Measurements from ENCODE around the gene METTL24.
"Not testable (repeated sequence)": the region's sequence is repeated elsewhere in the genome, so short reads cannot be mapped to it uniquely, and the experiment has no call there.

Gene METTL24

DNA sequence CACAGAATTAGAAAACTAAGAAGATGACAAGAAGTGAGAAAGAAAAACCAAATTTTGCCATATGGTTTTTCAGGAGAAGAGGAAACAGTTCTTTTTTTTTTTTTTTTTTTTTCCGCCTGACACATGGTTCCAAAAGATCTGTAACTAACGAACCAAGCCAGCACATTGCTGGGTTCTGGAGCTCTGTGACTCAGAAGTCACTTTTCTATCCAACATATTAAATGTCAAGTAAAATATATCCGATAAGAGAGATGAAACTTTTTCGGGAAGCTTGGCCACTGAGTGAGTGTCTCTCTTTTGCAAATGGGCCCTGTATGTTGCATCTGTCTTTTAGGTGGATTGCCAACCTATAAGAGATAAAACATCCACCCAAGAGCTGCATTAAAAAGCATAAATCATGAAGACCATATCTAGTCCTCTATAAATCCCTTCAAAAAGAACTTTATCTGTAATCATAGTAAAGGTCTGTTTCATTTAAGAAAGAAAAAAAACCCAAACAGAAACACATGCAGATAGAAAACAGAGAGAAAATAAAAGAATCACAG lies 4.6 kb downstream of the METTL24 start:
- H3K9me3 Mint-ChIP-seq (ENCODE audit: low read depth), result no peaks in the 10 kb centered on the region
- H3K4me3 Mint-ChIP-seq, result no peak overlapping the region
- H3K4me1 Mint-ChIP-seq (ENCODE audit: low read depth), result peaks cover 17% of the 10 kb centered on the region
- peaks cover 3% of the 10 kb centered on the region for H3K27me3 Mint-ChIP-seq
- no peak overlapping the region for H3K27ac Mint-ChIP-seq
- H3K36me3 Mint-ChIP-seq, result no peaks in the 10 kb centered on the region

DNA sequence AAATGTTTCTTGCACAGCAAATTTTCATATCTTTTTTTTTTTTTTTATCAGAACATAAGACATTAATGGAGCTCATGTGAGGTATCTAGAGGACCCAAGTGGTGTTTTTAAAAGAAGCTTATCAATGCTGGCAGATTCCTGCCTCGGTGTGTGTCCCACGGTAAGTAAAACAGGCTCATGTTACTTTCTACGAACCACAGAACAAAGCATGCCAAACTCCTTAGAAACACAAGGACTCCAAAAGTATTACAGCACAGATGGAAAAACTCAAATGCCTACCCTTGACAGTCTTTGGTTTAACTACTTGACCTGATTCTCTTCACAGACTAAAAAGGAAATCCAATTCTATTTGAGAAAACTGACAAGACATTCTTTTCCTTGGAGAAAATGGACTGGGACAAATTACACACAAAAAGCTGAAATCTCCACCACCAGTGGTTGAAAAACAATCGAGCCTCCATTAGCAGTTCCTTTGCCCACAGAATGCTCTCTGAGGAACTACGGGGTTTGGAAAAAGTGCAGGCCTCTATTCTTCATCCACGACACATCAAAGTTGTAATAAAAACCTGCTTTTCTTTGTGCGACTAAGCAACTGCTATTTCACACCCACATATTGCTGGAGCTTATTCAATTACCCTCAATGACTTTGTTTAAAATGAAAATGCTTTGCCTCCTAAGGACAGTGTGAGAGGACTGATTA lies 5.4 kb downstream of the METTL24 start:
- H3K27ac Mint-ChIP-seq, result no peak overlapping the region
- no peaks in the 10 kb centered on the region for H3K36me3 Mint-ChIP-seq
- peaks cover 16% of the 10 kb centered on the region for H3K4me1 Mint-ChIP-seq (ENCODE audit: low read depth)
- H3K9me3 Mint-ChIP-seq (ENCODE audit: low read depth), result no peaks in the 10 kb centered on the region
- peaks cover 3% of the 10 kb centered on the region for H3K27me3 Mint-ChIP-seq
- no peak overlapping the region for H3K4me3 Mint-ChIP-seq

DNA sequence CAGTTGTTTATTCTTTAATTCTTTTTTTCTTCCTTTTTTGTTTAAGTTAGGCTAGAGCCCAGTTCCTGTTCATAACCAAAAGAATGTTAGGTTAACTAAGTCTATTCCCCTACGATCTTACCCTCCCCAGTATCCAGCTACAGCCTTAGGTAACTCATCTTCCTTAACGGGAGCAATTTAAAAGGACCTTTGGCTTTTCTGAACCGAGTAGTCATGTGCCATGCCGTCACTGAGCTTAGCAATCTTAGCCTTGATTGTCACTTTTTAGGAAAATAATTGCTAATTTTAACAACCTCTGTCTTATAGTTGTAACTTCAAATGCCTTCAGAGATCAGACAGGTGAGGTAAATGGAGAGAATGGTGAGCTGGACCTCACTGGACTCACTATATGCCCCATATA lies 6.2 kb downstream of the METTL24 start:
- H3K27me3 Mint-ChIP-seq, result peaks cover 3% of the 10 kb centered on the region
- no peak overlapping the region for H3K4me3 Mint-ChIP-seq
- H3K4me1 Mint-ChIP-seq (ENCODE audit: low read depth), result peaks cover 9% of the 10 kb centered on the region
- H3K9me3 Mint-ChIP-seq (ENCODE audit: low read depth), result no peaks in the 10 kb centered on the region
- no peak overlapping the region for H3K27ac Mint-ChIP-seq
- H3K36me3 Mint-ChIP-seq, result no peaks in the 10 kb centered on the region

DNA sequence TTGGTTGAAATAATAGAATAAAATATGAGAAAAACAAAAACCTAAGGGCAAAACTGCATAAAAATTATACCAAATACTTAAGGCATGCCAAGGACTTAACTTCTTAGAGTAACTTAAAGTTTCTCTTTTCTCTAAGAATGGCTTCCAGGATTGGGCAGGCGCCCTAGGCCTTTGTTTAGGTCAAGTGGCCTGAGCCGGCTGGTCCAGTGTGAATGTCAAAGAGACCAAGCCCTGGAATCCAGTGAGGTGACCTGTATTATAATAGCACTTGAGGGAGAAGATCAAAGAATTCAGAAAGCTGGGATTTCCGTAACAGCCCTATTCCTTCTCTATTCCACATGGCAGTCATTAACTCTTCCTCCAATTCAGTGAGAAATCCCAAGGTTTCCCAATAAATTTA lies 6.6 kb downstream of the METTL24 start:
- H3K27me3 Mint-ChIP-seq, result peaks cover 3% of the 10 kb centered on the region
- no peaks in the 10 kb centered on the region for H3K36me3 Mint-ChIP-seq
- no peak overlapping the region for H3K4me3 Mint-ChIP-seq
- H3K27ac Mint-ChIP-seq, result no peak overlapping the region
- no peaks in the 10 kb centered on the region for H3K9me3 Mint-ChIP-seq (ENCODE audit: low read depth)
- peaks cover 5% of the 10 kb centered on the region for H3K4me1 Mint-ChIP-seq (ENCODE audit: low read depth)

DNA sequence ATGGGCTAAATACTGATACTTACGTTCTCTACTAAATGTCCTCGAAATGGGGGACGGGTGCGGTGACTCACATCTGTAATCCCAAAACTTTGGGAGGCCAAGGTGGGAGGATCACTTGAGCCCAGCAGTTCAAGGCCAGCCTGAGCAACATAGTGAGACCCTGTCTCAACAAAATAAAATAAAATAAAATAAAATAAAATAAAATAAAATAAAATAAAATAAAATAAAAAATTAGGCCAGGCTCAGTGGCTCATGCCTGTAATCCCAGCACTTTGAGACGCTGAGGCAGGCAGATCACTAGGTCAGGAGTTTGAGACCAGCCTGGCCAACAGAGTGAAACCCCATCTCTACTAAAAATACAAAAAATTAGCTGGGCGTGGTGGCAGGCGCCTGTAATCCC lies 7.6 kb downstream of the METTL24 start:
- H3K27ac Mint-ChIP-seq; H3K27me3 Mint-ChIP-seq; H3K36me3 Mint-ChIP-seq; H3K4me3 Mint-ChIP-seq; H3K9me3 Mint-ChIP-seq (ENCODE audit: low read depth); H3K4me1 Mint-ChIP-seq (ENCODE audit: low read depth): not testable (repeated sequence)

DNA sequence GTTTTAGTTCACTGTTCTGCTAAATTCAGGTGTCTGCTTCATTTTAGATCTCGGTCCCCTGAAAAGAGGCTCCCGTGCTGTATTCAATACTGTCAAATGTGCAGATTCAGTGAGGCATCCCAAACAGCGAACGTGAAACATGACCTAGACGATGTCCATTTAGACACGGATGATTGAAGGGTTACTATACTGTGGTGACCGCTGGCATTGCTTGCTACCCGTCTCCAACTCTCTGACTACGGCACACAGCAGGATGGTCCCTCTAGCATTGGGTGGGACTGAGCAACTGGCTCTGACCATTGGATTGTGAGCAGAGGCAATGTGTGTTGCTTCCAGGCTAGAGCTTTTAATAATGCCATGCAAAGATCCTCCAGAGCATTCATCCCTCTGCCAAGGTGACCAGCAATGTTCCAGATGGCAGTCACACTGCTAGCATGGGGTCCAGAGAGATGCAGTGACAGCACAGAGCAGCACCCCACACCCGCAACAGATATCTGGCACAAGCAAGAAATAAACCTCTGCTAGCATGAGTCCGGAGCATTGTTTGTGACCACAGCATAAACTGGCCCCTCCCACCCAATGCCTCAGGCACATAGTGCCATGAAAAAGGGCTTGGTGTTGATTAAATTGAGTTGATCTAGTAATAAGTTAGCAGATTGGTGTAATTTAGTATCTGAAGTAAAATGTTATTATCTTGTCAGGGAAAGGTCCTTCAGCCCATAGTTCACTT lies 9.0 kb downstream of the METTL24 start:
- H3K27me3 Mint-ChIP-seq, result no peaks in the 10 kb centered on the region
- no peaks in the 10 kb centered on the region for H3K36me3 Mint-ChIP-seq
- H3K27ac Mint-ChIP-seq, result no peak overlapping the region
- H3K9me3 Mint-ChIP-seq (ENCODE audit: low read depth), result no peaks in the 10 kb centered on the region
- no peak overlapping the region for H3K4me3 Mint-ChIP-seq
- H3K4me1 Mint-ChIP-seq (ENCODE audit: low read depth), result no peaks in the 10 kb centered on the region

DNA sequence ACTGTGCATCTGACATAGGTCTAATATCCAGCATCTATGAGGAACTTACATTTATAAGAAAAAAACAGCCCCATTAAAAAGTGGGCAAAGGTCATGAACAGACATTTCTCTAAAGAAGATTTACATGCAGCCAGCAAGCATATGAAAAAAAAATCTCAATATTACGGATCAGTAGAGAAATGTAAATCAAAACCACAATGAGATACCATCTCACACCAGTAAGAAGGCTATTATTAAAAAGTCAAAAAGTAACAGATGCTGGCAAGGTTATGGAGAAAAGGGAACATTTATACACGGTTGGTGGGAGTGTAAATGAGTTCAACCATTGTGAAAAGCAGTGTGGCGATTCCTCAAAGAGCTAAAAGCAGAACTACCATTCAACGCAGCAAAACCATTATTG lies 13.1 kb downstream of the METTL24 start:
- no peaks in the 10 kb centered on the region for H3K36me3 Mint-ChIP-seq
- no peak overlapping the region for H3K4me3 Mint-ChIP-seq
- no peaks in the 10 kb centered on the region for H3K4me1 Mint-ChIP-seq (ENCODE audit: low read depth)
- no peak overlapping the region for H3K27ac Mint-ChIP-seq
- no peaks in the 10 kb centered on the region for H3K9me3 Mint-ChIP-seq (ENCODE audit: low read depth)
- no peaks in the 10 kb centered on the region for H3K27me3 Mint-ChIP-seq

DNA sequence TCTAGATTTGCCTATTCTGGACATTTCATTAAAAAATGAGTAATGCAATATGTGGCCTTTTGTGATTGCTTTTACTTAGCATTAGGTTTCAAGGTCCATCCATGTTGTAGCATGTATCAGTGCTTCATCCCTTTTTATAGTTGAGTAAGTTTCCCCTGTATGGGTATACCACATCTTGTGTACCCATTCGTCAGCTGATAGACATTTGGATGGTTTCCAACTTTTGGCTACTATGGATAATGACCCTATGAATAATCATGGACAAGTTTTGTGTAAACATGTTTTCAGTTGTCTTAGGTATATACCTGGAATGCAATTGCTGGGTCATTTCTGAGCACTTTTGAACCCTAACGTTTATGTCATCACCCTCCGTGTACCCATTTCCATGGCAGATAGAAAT lies 15.4 kb downstream of the METTL24 start:
- Mint-ChIP-seq H3K36me3 (no peaks in the 10 kb centered on the region), H3K4me1 (ENCODE audit: low read depth) (no peaks in the 10 kb centered on the region), H3K9me3 (ENCODE audit: low read depth) (no peaks in the 10 kb centered on the region)

DNA sequence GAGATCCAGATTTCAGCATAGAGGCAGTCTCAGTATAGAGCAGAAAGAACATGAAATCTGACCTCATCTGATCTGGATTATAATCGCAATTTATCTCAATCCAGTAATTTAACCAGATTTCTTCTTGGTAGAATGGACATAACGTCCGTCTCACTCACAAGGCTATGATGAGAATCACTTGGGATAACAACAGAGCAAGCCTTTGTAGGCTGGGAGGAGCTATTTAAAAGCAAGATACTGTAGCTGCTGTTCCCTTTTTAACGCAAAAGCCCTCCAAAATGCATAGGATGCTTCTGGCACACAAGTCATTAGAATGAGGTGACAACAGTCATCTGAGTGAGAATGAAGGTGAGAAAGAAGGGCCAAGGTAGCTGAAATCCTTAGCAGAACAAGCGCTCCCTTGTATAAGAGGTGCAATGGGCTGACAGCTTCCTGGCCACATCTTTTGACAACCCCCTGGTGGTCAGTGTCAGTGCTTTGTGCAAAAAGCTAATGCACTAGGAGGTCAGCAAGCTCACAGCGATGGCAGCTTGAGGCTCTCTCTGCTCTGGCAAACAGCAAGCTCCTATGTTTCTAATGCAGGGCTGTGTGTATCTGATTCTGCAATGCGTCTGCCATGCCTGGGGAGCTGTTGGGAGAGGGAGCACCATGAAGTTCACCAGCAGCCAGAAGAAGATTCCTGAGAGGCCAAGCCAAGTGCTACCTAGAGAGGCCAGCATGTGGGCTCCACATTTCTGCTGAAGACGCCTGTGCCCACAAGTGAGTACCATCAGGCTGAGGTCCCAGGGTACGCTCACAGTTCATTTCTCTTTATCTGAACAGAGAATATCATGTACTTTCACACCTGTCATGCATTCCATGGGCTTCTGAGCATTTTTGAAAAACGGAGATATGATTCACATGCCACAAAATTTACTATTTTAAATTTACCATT lies 16.2 kb downstream of the METTL24 start:
- no peak overlapping the region for H3K27ac Mint-ChIP-seq
- no peak overlapping the region for H3K4me3 Mint-ChIP-seq
- no peaks in the 10 kb centered on the region for H3K9me3 Mint-ChIP-seq (ENCODE audit: low read depth)
- no peaks in the 10 kb centered on the region for H3K4me1 Mint-ChIP-seq (ENCODE audit: low read depth)
- H3K36me3 Mint-ChIP-seq, result no peaks in the 10 kb centered on the region
- no peaks in the 10 kb centered on the region for H3K27me3 Mint-ChIP-seq

More for the DNA sequence above, 15.4 kb downstream of the METTL24 start:
- Mint-ChIP-seq H3K27ac (no peak overlapping the region), H3K4me3 (no peak overlapping the region), H3K27me3 (no peaks in the 10 kb centered on the region)

DNA sequence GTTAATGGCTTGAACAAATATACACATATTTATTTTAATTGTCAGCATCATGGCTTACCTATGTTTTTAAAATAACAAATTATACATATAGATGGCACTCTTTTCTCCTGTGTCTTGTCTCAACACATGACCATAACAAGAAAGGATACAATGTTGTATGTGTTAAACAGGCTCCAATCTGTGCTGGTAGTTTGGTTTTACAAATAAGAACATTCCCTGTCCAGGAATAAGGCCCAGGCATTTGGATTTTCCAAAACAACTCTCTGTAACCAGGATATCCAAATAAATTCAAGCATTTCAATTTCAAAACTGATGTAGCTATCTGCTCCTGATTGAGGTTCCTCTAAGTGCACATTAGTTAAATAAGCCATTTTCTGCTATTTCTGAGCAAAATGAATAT lies 17.1 kb downstream of the METTL24 start:
- no peak overlapping the region for H3K4me3 Mint-ChIP-seq
- H3K36me3 Mint-ChIP-seq, result no peaks in the 10 kb centered on the region
- H3K27me3 Mint-ChIP-seq, result no peaks in the 10 kb centered on the region
- H3K4me1 Mint-ChIP-seq (ENCODE audit: low read depth), result no peaks in the 10 kb centered on the region
- H3K9me3 Mint-ChIP-seq (ENCODE audit: low read depth), result no peaks in the 10 kb centered on the region
- H3K27ac Mint-ChIP-seq, result no peak overlapping the region

DNA sequence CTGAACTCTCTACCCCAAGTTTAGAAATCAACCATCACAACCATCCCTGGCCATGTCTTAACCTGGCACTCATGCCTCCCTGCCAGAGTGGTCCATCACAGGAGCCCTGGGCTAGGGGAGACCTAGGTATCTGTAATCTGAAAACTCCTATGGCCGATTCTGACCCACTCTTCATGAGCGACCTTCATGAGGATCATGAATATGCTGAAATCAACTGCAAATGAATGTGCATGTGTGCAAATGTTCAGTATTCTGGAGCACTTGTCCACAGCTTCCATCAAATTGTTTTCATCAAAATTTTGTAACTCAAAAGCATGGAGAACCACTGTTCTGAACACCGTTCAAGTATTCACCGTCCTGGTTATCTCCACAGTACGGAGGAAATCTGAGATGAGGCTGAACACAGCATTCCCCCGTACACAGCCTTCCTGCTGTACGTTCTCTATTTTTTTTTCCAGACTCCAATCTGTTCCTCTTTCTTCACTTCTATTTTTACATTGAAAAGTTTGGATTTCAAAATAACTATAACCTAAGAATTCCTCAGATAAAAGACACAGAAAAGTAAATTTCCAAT lies 17.7 kb downstream of the METTL24 start:
- H3K36me3 Mint-ChIP-seq, result no peaks in the 10 kb centered on the region
- no peaks in the 10 kb centered on the region for H3K27me3 Mint-ChIP-seq
- no peak overlapping the region for H3K4me3 Mint-ChIP-seq
- H3K9me3 Mint-ChIP-seq (ENCODE audit: low read depth), result no peaks in the 10 kb centered on the region
- H3K27ac Mint-ChIP-seq, result no peak overlapping the region
- H3K4me1 Mint-ChIP-seq (ENCODE audit: low read depth), result no peaks in the 10 kb centered on the region

DNA sequence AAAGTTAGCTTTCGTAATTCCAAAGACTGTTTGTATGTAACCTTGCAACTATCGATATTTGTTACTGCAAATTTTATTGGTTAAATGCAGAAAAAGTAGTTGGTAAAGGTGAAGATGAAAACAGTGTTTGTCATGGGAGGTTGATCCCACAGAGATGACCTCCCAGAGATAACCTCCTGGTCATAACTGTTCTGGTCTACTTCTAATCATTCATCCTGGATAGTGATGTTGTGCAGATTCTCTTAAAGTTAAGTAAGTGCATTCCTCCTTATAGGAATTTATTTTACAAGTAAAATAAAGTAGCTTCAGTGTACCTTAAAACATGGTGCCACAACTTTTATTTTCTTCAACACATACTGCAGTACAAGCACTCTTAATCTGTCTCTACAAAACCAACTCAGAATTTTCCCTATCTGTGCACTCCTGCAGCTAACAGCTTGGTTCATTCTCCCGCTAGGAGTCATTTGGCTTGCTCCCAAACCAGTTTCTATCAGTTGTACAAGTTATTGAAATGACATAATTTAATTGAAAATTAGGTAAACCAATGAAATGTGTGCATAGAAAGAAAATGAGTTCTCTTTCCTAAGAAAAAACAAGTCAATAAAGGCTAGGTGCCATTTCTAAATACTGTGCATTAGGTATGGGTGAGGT lies 19.2 kb downstream of the METTL24 start:
- peaks cover 9% of the 10 kb centered on the region for H3K4me1 Mint-ChIP-seq (ENCODE audit: low read depth)
- H3K36me3 Mint-ChIP-seq, result no peaks in the 10 kb centered on the region
- H3K27me3 Mint-ChIP-seq, result no peaks in the 10 kb centered on the region
- H3K4me3 Mint-ChIP-seq, result no peak overlapping the region
- H3K27ac Mint-ChIP-seq, result no peak overlapping the region
- H3K9me3 Mint-ChIP-seq (ENCODE audit: low read depth), result no peaks in the 10 kb centered on the region

DNA sequence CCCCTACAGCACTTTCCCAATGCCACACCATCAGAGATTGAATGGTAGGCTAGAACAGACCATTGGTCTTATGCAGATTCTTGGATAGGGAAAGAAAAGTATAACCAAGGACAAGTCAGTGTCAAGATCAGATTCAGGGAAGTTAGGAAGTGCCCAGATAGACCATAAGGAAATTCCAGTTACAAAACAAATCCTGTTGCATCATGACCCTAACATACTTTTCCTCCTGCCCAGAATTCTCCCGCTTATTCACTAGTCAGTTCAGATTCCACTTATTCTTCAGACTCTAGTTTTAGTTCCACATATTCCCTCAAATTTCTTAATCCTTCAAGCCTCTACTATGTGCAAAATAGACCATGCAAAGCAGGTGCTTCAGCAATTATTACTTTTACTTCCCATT lies 20.7 kb downstream of the METTL24 start:
- H3K9me3 Mint-ChIP-seq (ENCODE audit: low read depth), result no peaks in the 10 kb centered on the region
- H3K36me3 Mint-ChIP-seq, result no peaks in the 10 kb centered on the region
- no peak overlapping the region for H3K27ac Mint-ChIP-seq
- no peak overlapping the region for H3K4me3 Mint-ChIP-seq
- no peaks in the 10 kb centered on the region for H3K27me3 Mint-ChIP-seq
- peaks cover 19% of the 10 kb centered on the region for H3K4me1 Mint-ChIP-seq (ENCODE audit: low read depth)

DNA sequence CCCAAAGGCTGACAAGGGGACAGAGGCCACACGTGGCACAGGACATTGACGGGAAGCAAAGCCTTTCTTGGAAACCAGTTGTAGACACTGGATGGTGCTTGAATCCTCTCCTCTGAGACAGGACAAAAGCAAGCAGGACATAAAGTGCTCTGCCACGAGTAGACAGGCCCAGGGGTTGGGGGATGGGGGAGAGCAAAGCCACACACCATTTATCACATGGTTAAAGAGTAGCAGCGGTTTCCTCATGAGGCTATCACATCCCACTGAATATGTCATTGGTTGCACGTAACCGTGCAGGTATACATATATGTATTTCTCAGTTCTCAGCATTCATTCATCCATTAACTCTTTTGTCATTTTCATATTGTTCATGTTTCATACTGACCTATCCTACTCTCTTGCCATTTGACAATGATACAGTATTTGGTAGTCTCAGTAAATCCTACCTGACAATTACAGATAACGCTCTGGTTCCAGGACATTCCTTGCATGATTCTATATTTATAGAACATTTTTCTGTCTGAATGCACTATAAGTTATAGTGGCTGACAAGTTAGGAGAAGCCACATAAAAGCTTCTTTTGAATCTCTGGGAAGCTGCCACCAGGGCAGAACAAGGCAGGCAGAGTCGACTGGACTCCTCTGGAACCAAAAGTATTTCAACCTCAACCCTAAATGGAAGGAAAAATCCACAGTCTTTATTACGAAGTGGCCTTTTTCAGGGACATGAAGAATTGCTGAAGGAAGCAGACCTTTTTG lies 23.5 kb downstream of the METTL24 start:
- H3K4me1 Mint-ChIP-seq (ENCODE audit: low read depth), result peaks cover 19% of the 10 kb centered on the region
- no peak overlapping the region for H3K27ac Mint-ChIP-seq
- H3K27me3 Mint-ChIP-seq, result no peaks in the 10 kb centered on the region
- no peaks in the 10 kb centered on the region for H3K36me3 Mint-ChIP-seq
- no peaks in the 10 kb centered on the region for H3K9me3 Mint-ChIP-seq (ENCODE audit: low read depth)
- no peak overlapping the region for H3K4me3 Mint-ChIP-seq
